Dermis lymphatic vessel endothelial cell (primary cell): ENCODE results near the gene CA10. TPM values are rescaled to one million over a fixed set of nuclear protein-coding genes. Genes with fewer than 3 reads are reported as not detected.

Source experiments
- total RNA-seq: library from RNA; depleted of rRNA; stranded (reverse); fragments of >200 nt; gene quantifications from 2 replicates; pipeline ENCODE4 v1.2.1, GENCODE V29; 2014

CA10 gene
- total RNA-seq: not detected in 2 replicates

DNA sequence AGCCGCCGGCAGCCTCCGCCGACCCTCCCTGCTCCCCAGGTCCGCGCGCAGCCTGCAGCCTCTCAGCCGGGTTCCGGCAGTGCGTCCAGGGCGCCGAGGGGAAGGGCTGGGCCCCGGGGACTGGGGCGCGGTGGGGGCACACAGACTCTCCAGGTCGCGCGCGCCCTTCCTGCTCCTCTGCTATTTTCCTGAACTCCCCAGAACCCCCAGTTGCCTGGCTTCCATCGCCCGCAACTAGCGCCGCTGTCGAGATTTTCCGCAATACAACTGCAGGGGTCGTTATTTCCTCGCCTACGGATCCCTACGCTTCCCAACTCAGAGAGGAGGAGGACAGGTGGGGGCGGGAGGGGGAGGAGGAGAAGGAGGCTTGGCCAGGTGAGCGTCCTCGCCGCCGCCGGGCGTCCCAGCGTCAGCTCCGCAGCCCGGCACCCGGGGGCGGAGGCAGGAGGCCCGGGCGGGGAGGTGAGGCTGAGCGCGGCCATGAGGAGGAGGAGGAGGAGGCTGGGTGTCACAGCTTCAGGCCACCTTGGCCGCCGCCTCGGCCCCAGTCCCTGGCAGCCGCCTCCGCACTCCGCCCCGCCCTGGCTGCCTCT is at the start of gene CA10:
Gene CA10, minus strand, starts transcription at position 265 of the 593 bp plus-strand sequence.

